HCT116 (cell line): ENCODE data around the gene NID2. TPM values are rescaled to one million over a fixed set of nuclear protein-coding genes. Genes with fewer than 3 reads are reported as not detected.

Experiments
- ATAC-seq: fragments of 200-7000 bp; cut with Tn5 transposase; 2 replicates; pipeline ENCODE4 v1.9.1; 2020; ENCODE audit warnings: mild to moderate bottlenecking, moderate library complexity
- BruUV-seq: library from RNA; stranded (reverse); fragments of 400-500 nt; replicated peaks from 2 replicates; lab custom pipeline; 2021; lab: Mats Ljungman, UMichigan
- CTCF ChIA-PET: fragments of 300-600 bp; sonication (Branson Sonifier 250); formaldehyde crosslinking; loops from one replicate; lab custom pipeline; 2021; ENCODE audit warnings: antibody characterized with exemption; lab: Charles Lee
- POLR2A ChIA-PET: fragments of 300-600, 350-600 bp; sonication (Branson Sonifier 250); formaldehyde crosslinking; loops from one replicate; lab custom pipeline; 2021; ENCODE audit warnings: antibody characterized with exemption; lab: Charles Lee
- RAD21 ChIA-PET, 2 experiments: fragments of 300-600 bp; sonication (Branson Sonifier 250); formaldehyde crosslinking; loops; one replicate each; lab custom pipeline; 2023; ENCODE audit warnings: low total read pairs in 2 of 2; ENCODE audit not compliant: uncharacterized antibody in 2 of 2, unreplicated experiment in 2 of 2, low non-redundant PET in 1 of 2; lab: Charles Lee
- DNase-seq: peaks from one replicate; pipeline ENCODE4 v3.0.0-alpha.2; 2010; ENCODE audit warnings: low read depth, low spot score
- H2AFZ ChIP-seq: fragments of 200-600 bp; shearing (Covaris generic), sonication (generic); 2 replicates; pipeline ENCODE4 v1.6.1; 2017; ENCODE audit warnings: low read depth, mixed run types, mixed read lengths, antibody characterized with exemption, low read length; ENCODE audit not compliant: poor library complexity, severe bottlenecking
- H3K27ac ChIP-seq: 2 replicates; pipeline ENCODE4 v1.5.1; 2012; ENCODE audit warnings: low read depth, low read length
- H3K27me3 ChIP-seq: fragments of 200-600 bp; sonication (generic); 2 replicates; pipeline ENCODE4 v1.6.1; 2016; ENCODE audit warnings: mixed run types, low read length, mixed read lengths; ENCODE audit not compliant: insufficient read depth
- H3K36me3 ChIP-seq, 2 experiments: fragments of 200-500 bp in 1 of 2; fragments of 200-600 bp in 1 of 2; sonication (Bioruptor generic) in 1 of 2; sonication (generic) in 1 of 2; 2 replicates each; pipeline versions ENCODE4 v1.5.1 to v1.6.1; 2014 to 2016; ENCODE audit warnings: low read length in 2 of 2, inconsistent platforms in 1 of 2, mixed read lengths in 1 of 2, mixed run types in 1 of 2; ENCODE audit not compliant: insufficient read depth in 2 of 2, control insufficient read depth in 1 of 2
- H3K4me1 ChIP-seq, 2 experiments: fragments of 200-600 bp in 1 of 2; sonication (generic) in 1 of 2; 2 replicates each; pipeline versions ENCODE4 v1.5.1 to v1.6.1; 2012 to 2017; ENCODE audit warnings: low read length in 2 of 2, inconsistent platforms in 1 of 2, mild to moderate bottlenecking in 1 of 2, mixed read lengths in 1 of 2, mixed run types in 1 of 2, moderate library complexity in 1 of 2; ENCODE audit not compliant: insufficient read depth in 2 of 2, control insufficient read depth in 1 of 2
- H3K4me2 ChIP-seq: fragments of 200-600 bp; sonication (generic); 2 replicates; pipeline ENCODE4 v1.6.1; 2017; ENCODE audit warnings: mixed run types, low read length, mixed read lengths
- H3K4me3 ChIP-seq, 2 experiments: fragments of 200-600 bp in 1 of 2; sonication (generic) in 1 of 2; replicated peaks in 1 of 2; 2 replicates each; pipeline ENCODE4 v1.5.1; 2011 to 2016; ENCODE audit warnings: low read length in 2 of 2, control low read depth in 1 of 2, low read depth in 1 of 2, mild to moderate bottlenecking in 1 of 2, mixed read lengths in 1 of 2, mixed run types in 1 of 2
- H3K79me2 ChIP-seq: fragments of 200-600 bp; sonication (generic); 2 replicates; pipeline ENCODE4 v1.6.1; 2017; ENCODE audit warnings: mild to moderate bottlenecking, mixed run types, low read length, moderate library complexity, mixed read lengths; ENCODE audit not compliant: insufficient read depth
- H3K9ac ChIP-seq: fragments of 200-600 bp; sonication (generic); 2 replicates; pipeline ENCODE4 v1.6.1; 2016; ENCODE audit warnings: low read length, mixed read lengths
- H3K9me2 ChIP-seq: fragments of 200-600 bp; sonication (generic), shearing (Covaris generic); 2 replicates; pipeline ENCODE4 v1.6.1; 2017; ENCODE audit warnings: mixed run types, mild to moderate bottlenecking, moderate library complexity; ENCODE audit not compliant: insufficient read depth
- H3K9me3 ChIP-seq, 2 experiments: fragments of 200-500 bp in 1 of 2; fragments of 200-600 bp in 1 of 2; sonication (Bioruptor generic) in 1 of 2; sonication (generic) in 1 of 2; 2 replicates each; pipeline ENCODE4 v1.6.1; 2014 to 2017; ENCODE audit warnings: low read length in 2 of 2, mixed read lengths in 2 of 2, inconsistent platforms in 1 of 2, low read depth in 1 of 2, mild to moderate bottlenecking in 1 of 2, mixed run types in 1 of 2, moderate library complexity in 1 of 2; ENCODE audit not compliant: control insufficient read depth in 1 of 2, insufficient read depth in 1 of 2
- H4K20me1 ChIP-seq: fragments of 200-600 bp; sonication (generic), shearing (Covaris generic); 2 replicates; pipeline ENCODE4 v1.6.1; 2017; ENCODE audit warnings: mixed run types, mild to moderate bottlenecking, moderate library complexity; ENCODE audit not compliant: insufficient read depth
- ELF1 ChIP-seq: IDR thresholded peaks from 2 replicates; pipeline ENCODE4 v1.6.1; 2012; ENCODE audit warnings: low read depth, borderline replicate concordance
- EZH2 ChIP-seq: fragments of 200-600 bp; sonication (generic); IDR thresholded peaks from 2 replicates; pipeline ENCODE4 v1.6.1; 2017; ENCODE audit warnings: antibody characterized with exemption, mixed run types
- POLR2A ChIP-seq: IDR thresholded peaks from 2 replicates; pipeline ENCODE4 v1.7.0; 2011; ENCODE audit warnings: borderline replicate concordance; ENCODE audit not compliant: insufficient read depth, insufficient read length; ENCODE audit errors: extremely low read depth
- POLR2AphosphoS5 ChIP-seq: IDR thresholded peaks from 2 replicates; pipeline ENCODE4 v1.6.1; 2011; ENCODE audit warnings: mild to moderate bottlenecking, low read depth, low read length, moderate library complexity
- YY1 ChIP-seq: IDR thresholded peaks from 2 replicates; pipeline ENCODE4 v1.6.1; 2011; ENCODE audit warnings: low read length, low read depth, moderate library complexity, mild to moderate bottlenecking; ENCODE audit not compliant: insufficient replicate concordance; ENCODE audit errors: extremely low read depth
- ZBTB33 ChIP-seq: IDR thresholded peaks from 2 replicates; pipeline ENCODE4 v1.6.1; 2011; ENCODE audit warnings: mild to moderate bottlenecking, low read length, moderate library complexity; ENCODE audit not compliant: insufficient replicate concordance; ENCODE audit errors: extremely low read depth
- intact Hi-C: fragments of 100-400 bp; cut with micrococcal nuclease; formaldehyde crosslinking; loops from 2 replicates; pipeline ENCODE4 v1.10.0; 2022
- total RNA-seq: library from RNA; stranded (reverse); gene quantifications from one replicate; pipeline ENCODE4 v1.2.1, GENCODE V29; 2021; ENCODE audit not compliant: unreplicated experiment
- TF ChIP-seq, protein P1 (sequence below), 3 experiments: fragments of 200-600 bp in 1 of 3; sonication (generic) in 1 of 3; IDR thresholded peaks in 2 of 3; conservative IDR thresholded peaks in 1 of 3; 2 replicates each; pipeline ENCODE4 v1.5.1; 2012 to 2017; ENCODE audit warnings: low read depth in 2 of 3, low read length in 2 of 3, antibody characterized with exemption in 1 of 3, borderline replicate concordance in 1 of 3, control low read depth in 1 of 3, mild to moderate bottlenecking in 1 of 3, mixed read lengths in 1 of 3, mixed run types in 1 of 3, moderate library complexity in 1 of 3; ENCODE audit not compliant: insufficient read depth in 1 of 3
- TF ChIP-seq, protein P2 (sequence below): IDR thresholded peaks from 2 replicates; pipeline ENCODE4 v1.6.1; 2012; ENCODE audit warnings: low read depth

Gene NID2
- total RNA-seq, 1 experiment from 2014 or later: 0.84 TPM

DNA sequence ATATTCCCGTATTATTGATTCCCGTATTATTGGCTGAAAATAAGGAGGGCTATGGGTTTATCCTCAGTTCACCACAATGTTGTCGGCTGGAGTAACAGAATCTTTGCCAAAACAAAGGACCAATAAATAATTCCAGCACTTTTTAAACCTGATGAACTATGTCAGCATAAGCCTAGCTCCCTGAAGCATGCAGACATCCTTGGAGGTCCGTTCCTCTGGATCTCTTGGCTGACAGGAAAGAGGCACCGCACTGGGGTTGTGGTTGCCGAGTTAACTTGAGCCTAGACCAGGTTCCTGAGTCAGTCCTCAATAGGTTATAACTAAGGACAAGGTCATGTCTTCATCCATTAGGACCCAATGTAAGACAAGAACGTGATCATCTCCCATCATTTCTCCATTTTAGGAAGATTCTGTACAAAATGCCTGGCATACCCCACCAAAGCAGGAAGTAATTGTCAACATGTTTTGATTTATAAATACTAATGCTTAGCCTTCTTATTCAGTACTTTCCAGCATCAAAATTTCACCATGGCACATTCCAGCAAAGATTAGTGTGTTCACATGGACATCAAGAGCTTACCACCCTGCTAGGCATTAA, 36.6 kb downstream of the NID2 start:
- no peaks in the 10 kb centered on the region for H4K20me1 ChIP-seq
- H3K9ac ChIP-seq: no peak overlapping the region
- H3K9me3 ChIP-seq: no peaks in the 10 kb centered on the region
- TF ChIP-seq EZH2 (no peak), POLR2AphosphoS5 (no peak), ZBTB33 (no peak), POLR2A (no peak), ELF1 (no peak), YY1 (no peak)
- TF ChIP-seq, protein P1, sequence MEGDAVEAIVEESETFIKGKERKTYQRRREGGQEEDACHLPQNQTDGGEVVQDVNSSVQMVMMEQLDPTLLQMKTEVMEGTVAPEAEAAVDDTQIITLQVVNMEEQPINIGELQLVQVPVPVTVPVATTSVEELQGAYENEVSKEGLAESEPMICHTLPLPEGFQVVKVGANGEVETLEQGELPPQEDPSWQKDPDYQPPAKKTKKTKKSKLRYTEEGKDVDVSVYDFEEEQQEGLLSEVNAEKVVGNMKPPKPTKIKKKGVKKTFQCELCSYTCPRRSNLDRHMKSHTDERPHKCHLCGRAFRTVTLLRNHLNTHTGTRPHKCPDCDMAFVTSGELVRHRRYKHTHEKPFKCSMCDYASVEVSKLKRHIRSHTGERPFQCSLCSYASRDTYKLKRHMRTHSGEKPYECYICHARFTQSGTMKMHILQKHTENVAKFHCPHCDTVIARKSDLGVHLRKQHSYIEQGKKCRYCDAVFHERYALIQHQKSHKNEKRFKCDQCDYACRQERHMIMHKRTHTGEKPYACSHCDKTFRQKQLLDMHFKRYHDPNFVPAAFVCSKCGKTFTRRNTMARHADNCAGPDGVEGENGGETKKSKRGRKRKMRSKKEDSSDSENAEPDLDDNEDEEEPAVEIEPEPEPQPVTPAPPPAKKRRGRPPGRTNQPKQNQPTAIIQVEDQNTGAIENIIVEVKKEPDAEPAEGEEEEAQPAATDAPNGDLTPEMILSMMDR (IDR thresholded peaks at IDR 0.05 in 2 of 3, conservative IDR thresholded peaks at IDR 0.05 in 1 of 3; ENCODE audit: borderline replicate concordance in 1 of 3, insufficient read depth in 1 of 3, low read depth in 2 of 3, low read length in 2 of 3): no peak
- TF ChIP-seq, protein P2, sequence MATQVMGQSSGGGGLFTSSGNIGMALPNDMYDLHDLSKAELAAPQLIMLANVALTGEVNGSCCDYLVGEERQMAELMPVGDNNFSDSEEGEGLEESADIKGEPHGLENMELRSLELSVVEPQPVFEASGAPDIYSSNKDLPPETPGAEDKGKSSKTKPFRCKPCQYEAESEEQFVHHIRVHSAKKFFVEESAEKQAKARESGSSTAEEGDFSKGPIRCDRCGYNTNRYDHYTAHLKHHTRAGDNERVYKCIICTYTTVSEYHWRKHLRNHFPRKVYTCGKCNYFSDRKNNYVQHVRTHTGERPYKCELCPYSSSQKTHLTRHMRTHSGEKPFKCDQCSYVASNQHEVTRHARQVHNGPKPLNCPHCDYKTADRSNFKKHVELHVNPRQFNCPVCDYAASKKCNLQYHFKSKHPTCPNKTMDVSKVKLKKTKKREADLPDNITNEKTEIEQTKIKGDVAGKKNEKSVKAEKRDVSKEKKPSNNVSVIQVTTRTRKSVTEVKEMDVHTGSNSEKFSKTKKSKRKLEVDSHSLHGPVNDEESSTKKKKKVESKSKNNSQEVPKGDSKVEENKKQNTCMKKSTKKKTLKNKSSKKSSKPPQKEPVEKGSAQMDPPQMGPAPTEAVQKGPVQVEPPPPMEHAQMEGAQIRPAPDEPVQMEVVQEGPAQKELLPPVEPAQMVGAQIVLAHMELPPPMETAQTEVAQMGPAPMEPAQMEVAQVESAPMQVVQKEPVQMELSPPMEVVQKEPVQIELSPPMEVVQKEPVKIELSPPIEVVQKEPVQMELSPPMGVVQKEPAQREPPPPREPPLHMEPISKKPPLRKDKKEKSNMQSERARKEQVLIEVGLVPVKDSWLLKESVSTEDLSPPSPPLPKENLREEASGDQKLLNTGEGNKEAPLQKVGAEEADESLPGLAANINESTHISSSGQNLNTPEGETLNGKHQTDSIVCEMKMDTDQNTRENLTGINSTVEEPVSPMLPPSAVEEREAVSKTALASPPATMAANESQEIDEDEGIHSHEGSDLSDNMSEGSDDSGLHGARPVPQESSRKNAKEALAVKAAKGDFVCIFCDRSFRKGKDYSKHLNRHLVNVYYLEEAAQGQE: no peak
- H3K4me2 ChIP-seq: no peak overlapping the region
- H3K9me2 ChIP-seq: no peaks in the 10 kb centered on the region
- ChIA-PET RAD21 (no interaction called here), CTCF (interaction anchor here (0.8 kb wide), 1 partner anchor 12 kb away, joined by 3 read pairs; no protein-coding TSS in a partner anchor), POLR2A (no interaction called here)
- no peaks in the 10 kb centered on the region for H3K79me2 ChIP-seq
- BruUV-seq: no TSS peak
- no peaks in the 10 kb centered on the region for H3K27me3 ChIP-seq
- intact Hi-C loops: no loop called here
- no peak overlapping the region for H2AFZ ChIP-seq
- ATAC-seq: no peak
- H3K36me3 ChIP-seq: no peaks in the 10 kb centered on the region
- no peak for DNase-seq
- H3K4me1 ChIP-seq: peaks cover 5 to 9% of the 10 kb centered on the region in 2 experiments; a peak in 2 of 4 replicates
- no peak overlapping the region for H3K4me3 ChIP-seq
- H3K27ac ChIP-seq: no peak overlapping the region
